CD4-positive, alpha-beta T cell treated with Interleukin-10 for 1 hour (primary cell): ENCODE results near the gene SLC10A7.

ENCODE experiments used
- DNase-seq: peaks from one replicate; pipeline ENCODE4 v3.0.0-alpha.2; 2020

The SLC10A7 gene

GRCh38 chr4:146245850-146246249 is 275.9 kb downstream of the SLC10A7 start:
- DNase-seq = no peak

GRCh38 chr4:146245246-146245645 is 276.5 kb downstream of the SLC10A7 start:
- DNase-seq = no peak

GRCh38 chr4:146244496-146244895 is 277.2 kb downstream of the SLC10A7 start:
- DNase-seq = no peak

- DNase-seq = no peak
Observed at GRCh38 chr4:146243883-146244277, 277.9 kb downstream of the SLC10A7 start.

- peak; percentile 38 for DNase-seq
Observed at GRCh38 chr4:146243141-146243882, 278.4 kb downstream of the SLC10A7 start.

- no peak for DNase-seq
Observed at GRCh38 chr4:146238107-146238506, 283.6 kb downstream of the SLC10A7 start.

GRCh38 chr4:146237092-146237491 is 284.6 kb downstream of the SLC10A7 start:
- no peak for DNase-seq

- DNase-seq = no peak
Observed at GRCh38 chr4:146236216-146236615, 285.5 kb downstream of the SLC10A7 start.

- no peak for DNase-seq
Observed at GRCh38 chr4:146235654-146236177, 286.0 kb downstream of the SLC10A7 start.

GRCh38 chr4:146232131-146232722 is 289.5 kb downstream of the SLC10A7 start:
- no peak for DNase-seq

- DNase-seq = no peak
Observed at GRCh38 chr4:146229406-146229805, 292.3 kb downstream of the SLC10A7 start.

- no peak for DNase-seq
Observed at GRCh38 chr4:146224326-146224966, 297.3 kb downstream of the SLC10A7 start.

- DNase-seq = no peak
Observed at GRCh38 chr4:146222313-146222712, 299.4 kb downstream of the SLC10A7 start.

- DNase-seq = no peak
Observed at GRCh38 chr4:146214238-146214637, 307.5 kb downstream of the SLC10A7 start, which contains the start of gene REELD1. REELD1 (plus strand) TSS chr4:146214538; CDS start chr4:146216953, 2,415 bp downstream.

GRCh38 chr4:146212781-146213180 is 309.0 kb downstream of the SLC10A7 start:
- DNase-seq = no peak

GRCh38 chr4:146211440-146211839 is 310.3 kb downstream of the SLC10A7 start:
- no peak for DNase-seq

GRCh38 chr4:146210890-146211289 is 310.9 kb downstream of the SLC10A7 start:
- DNase-seq = no peak

GRCh38 chr4:146207410-146207809 is 314.3 kb downstream of the SLC10A7 start:
- DNase-seq = no peak
